Panc1 (cell line): ENCODE data around the gene SYCE1L. TPM values are rescaled to one million over a fixed set of nuclear protein-coding genes. Genes with fewer than 3 reads are reported as not detected.

Source experiments
- ATAC-seq: fragments of 200-7000 bp; cut with Tn5 transposase; 2 replicates; pipeline ENCODE4 v1.9.1; 2020; ENCODE audit warnings: mild to moderate bottlenecking, moderate library complexity
- BruUV-seq: library from RNA; stranded (reverse); fragments of 400-500 nt; replicated peaks from 2 replicates; lab custom pipeline; 2021; lab: Mats Ljungman, UMichigan
- CTCF ChIA-PET: fragments of 300-600 bp; sonication (Branson Sonifier 250); formaldehyde crosslinking; loops from one replicate; lab custom pipeline; 2022; ENCODE audit warnings: antibody characterized with exemption; lab: Charles Lee
- POLR2A ChIA-PET: fragments of 300-600 bp; sonication (Branson Sonifier 250); formaldehyde crosslinking; loops from one replicate; lab custom pipeline; 2022; ENCODE audit warnings: antibody characterized with exemption; lab: Charles Lee
- DNase-seq: peaks from one replicate; pipeline ENCODE4 v3.0.0-alpha.2; 2010; ENCODE audit warnings: low read depth, low spot score
- H3K27ac ChIP-seq: 2 replicates; pipeline ENCODE4 v1.5.1; 2011; ENCODE audit warnings: mild to moderate bottlenecking, low read length, inconsistent platforms
- H3K27me3 ChIP-seq: fragments of 200-500 bp; sonication (Bioruptor generic); 2 replicates; pipeline ENCODE4 v1.6.0; 2014; ENCODE audit warnings: low read length, inconsistent platforms; ENCODE audit not compliant: control insufficient read depth, insufficient read depth
- H3K36me3 ChIP-seq: fragments of 200-500 bp; sonication (Bioruptor generic); 2 replicates; pipeline ENCODE4 v1.5.1; 2014; ENCODE audit warnings: inconsistent platforms, mild to moderate bottlenecking, low read length, moderate library complexity; ENCODE audit not compliant: control insufficient read depth, insufficient read depth
- H3K4me1 ChIP-seq: 2 replicates; pipeline ENCODE4 v1.5.1; 2011; ENCODE audit warnings: inconsistent platforms, mild to moderate bottlenecking, low read length, moderate library complexity; ENCODE audit not compliant: control insufficient read depth, insufficient read depth
- H3K4me3 ChIP-seq, 2 experiments: 2 replicates each; pipeline ENCODE4 v1.5.1; 2011 to 2012; ENCODE audit warnings: low read depth in 2 of 2, low read length in 2 of 2, mild to moderate bottlenecking in 2 of 2, inconsistent platforms in 1 of 2, moderate library complexity in 1 of 2
- H3K9me3 ChIP-seq: fragments of 200-500 bp; sonication (Bioruptor generic); 2 replicates; pipeline ENCODE4 v1.5.1; 2014; ENCODE audit warnings: low read depth, mild to moderate bottlenecking, inconsistent platforms, low read length, moderate library complexity; ENCODE audit not compliant: control insufficient read depth, insufficient read depth
- CTCF ChIP-seq: fragments of 450-650 bp; IDR thresholded peaks from 2 replicates; pipeline ENCODE4 v1.5.1; 2017; ENCODE audit warnings: mild to moderate bottlenecking
- POLR2AphosphoS5 ChIP-seq: IDR thresholded peaks from 2 replicates; pipeline ENCODE4 v1.6.1; 2012; ENCODE audit warnings: mild to moderate bottlenecking, low read depth, low read length, moderate library complexity
- REST ChIP-seq, 2 experiments: IDR thresholded peaks; 2 replicates each; pipeline ENCODE4 v1.6.1; 2011 to 2012; ENCODE audit warnings: low read depth in 2 of 2, control low read depth in 1 of 2, low read length in 1 of 2, mild to moderate bottlenecking in 1 of 2, moderate library complexity in 1 of 2; ENCODE audit not compliant: insufficient read depth in 1 of 2
- SIN3A ChIP-seq: IDR thresholded peaks from 2 replicates; pipeline ENCODE4 v1.6.1; 2012; ENCODE audit warnings: low read depth, mild to moderate bottlenecking, low read length, moderate library complexity, borderline replicate concordance; ENCODE audit not compliant: insufficient read depth
- TCF7L2 ChIP-seq: IDR thresholded peaks from 2 replicates; pipeline ENCODE4 v1.6.1; 2011; ENCODE audit warnings: mild to moderate bottlenecking, low read depth, low read length, inconsistent platforms
- in situ Hi-C: cut with HindIII; loops from 2 replicates; pipeline ENCODE4 v1.10.0; 2016; ENCODE audit warnings: low sequenced_read_pairs, low pct_unique_long_range_greater_than_20kb
- intact Hi-C: fragments of 100-400 bp; cut with micrococcal nuclease; formaldehyde crosslinking; loops from one replicate; pipeline ENCODE4 v1.10.0; 2022; ENCODE audit not compliant: unreplicated experiment
- total RNA-seq: library from RNA; stranded (reverse); gene quantifications from one replicate; pipeline ENCODE4 v1.2.1, GENCODE V29; 2021; ENCODE audit not compliant: unreplicated experiment

The SYCE1L gene
- total RNA-seq, 1 experiment from 2014 or later = 4.5 TPM

- DNase-seq (no peak), ATAC-seq (no peak)
- Histone ChIP-seq H3K4me1 (peaks cover 16% of the 10 kb centered on the region), H3K36me3 (no peaks in the 10 kb centered on the region), H3K9me3 (no peaks in the 10 kb centered on the region), H3K27me3 (no peaks in the 10 kb centered on the region), H3K4me3 (no peak overlapping the region), H3K27ac (0 out of 2 replicates have a peak overlapping the region, but pooled peaks have one; percentile 18)
- POLR2A ChIA-PET = no interaction called here
- no peak for TF ChIP-seq CTCF
- CTCF ChIA-PET = interaction anchor here (0.7 kb wide), 1 partner anchor 587 kb away, joined by 6 read pairs; no protein-coding TSS in a partner anchor
- in situ Hi-C loops = no loop called here
- no TSS peak for BruUV-seq
- intact Hi-C loops = no loop called here
Measured at GRCh38 chr16:77214411-77215138, 15.4 kb downstream of the SYCE1L start.

- no peak overlapping the region for H3K4me3 ChIP-seq
- BruUV-seq = no TSS peak
- DNase-seq = no peak
- no peak for TF ChIP-seq POLR2AphosphoS5
- peak; percentile 84 for TF ChIP-seq TCF7L2
- in situ Hi-C loops = no loop called here
- no peaks in the 10 kb centered on the region for H3K27me3 ChIP-seq
- H3K9me3 ChIP-seq = no peaks in the 10 kb centered on the region
- peak; percentile 84 for ATAC-seq
- POLR2A ChIA-PET = no interaction called here
- peaks cover 15% of the 10 kb centered on the region for H3K4me1 ChIP-seq
- CTCF ChIA-PET = no interaction called here
- intact Hi-C loops = no loop called here
- H3K27ac ChIP-seq = no peak overlapping the region
- no peaks in the 10 kb centered on the region for H3K36me3 ChIP-seq
Measured at GRCh38 chr16:77219437-77219836, 20.2 kb downstream of the SYCE1L start.

- BruUV-seq = no TSS peak
- DNase-seq (no peak), ATAC-seq (no peak)
- Histone ChIP-seq H3K4me3 (no peak overlapping the region), H3K27ac (no peak overlapping the region), H3K4me1 (peaks cover 20% of the 10 kb centered on the region), H3K36me3 (no peaks in the 10 kb centered on the region), H3K27me3 (no peaks in the 10 kb centered on the region), H3K9me3 (no peaks in the 10 kb centered on the region)
- POLR2A ChIA-PET = no interaction called here
- CTCF ChIA-PET = no interaction called here
- in situ Hi-C loops (no loop called here), intact Hi-C loops (no loop called here)
- TF ChIP-seq CTCF (no peak), REST (IDR thresholded peaks at IDR 0.05; ENCODE audit: insufficient read depth in 1 of 2, low read depth in 2 of 2, low read length in 1 of 2) (no peak), POLR2AphosphoS5 (no peak), TCF7L2 (no peak), SIN3A (no peak)
Measured at GRCh38 chr16:77220427-77220826, 21.2 kb downstream of the SYCE1L start.
